Activated CD8-positive, alpha-beta T cell treated with anti-CD3 and anti-CD28 coated beads, Interleukin-2, amount 10 ng/mL, durations not matched to agents 7 days and 5 days (primary cell): Measurements from ENCODE around the gene ARFIP1. TPM values are rescaled to one million over a fixed set of nuclear protein-coding genes. Genes with fewer than 3 reads are reported as not detected.

ENCODE experiments used
- ATAC-seq: fragments of 150-1000 bp; cut with Tn5 transposase; one replicate; pipeline ENCODE4 v1.10.0; 2021; ENCODE audit warnings: moderate library complexity
- CTCF ChIA-PET: fragments of 350-600 bp; sonication (Branson Sonifier 250); formaldehyde crosslinking; loops from one replicate; lab custom pipeline; 2021; ENCODE audit warnings: antibody characterized with exemption; lab: Charles Lee
- POLR2A ChIA-PET: fragments of 350-600 bp; sonication (Branson Sonifier 250); formaldehyde crosslinking; loops from one replicate; lab custom pipeline; 2021; ENCODE audit warnings: antibody characterized with exemption; lab: Charles Lee
- DNase-seq: peaks from one replicate; pipeline ENCODE4 v3.0.0-alpha.2; 2020
- H3K27ac Mint-ChIP-seq: one replicate; pipeline ENCODE4 v1.8.0; 2021; ENCODE audit warnings: mild to moderate bottlenecking, mixed read lengths
- H3K27me3 Mint-ChIP-seq: one replicate; pipeline ENCODE4 v1.8.0; 2021; ENCODE audit warnings: low read depth, mixed read lengths
- H3K36me3 Mint-ChIP-seq: one replicate; pipeline ENCODE4 v1.8.0; 2021; ENCODE audit warnings: low read depth, mixed read lengths
- H3K4me1 Mint-ChIP-seq: one replicate; pipeline ENCODE4 v1.8.0; 2021; ENCODE audit warnings: low read depth, mixed read lengths
- H3K4me3 Mint-ChIP-seq: one replicate; pipeline ENCODE4 v1.8.0; 2021; ENCODE audit warnings: mild to moderate bottlenecking, mixed read lengths
- H3K9me3 Mint-ChIP-seq: one replicate; pipeline ENCODE4 v1.8.0; 2022; ENCODE audit warnings: mixed read lengths; ENCODE audit not compliant: insufficient read depth
- total RNA-seq, 2 experiments: library from RNA; stranded (reverse); gene quantifications; one replicate each; pipeline ENCODE4 v1.2.3, GENCODE V29; 2021

ARFIP1 gene
- total RNA-seq, 2 experiments from 2014 or later, result 20.3 to 20.5 TPM

DNA sequence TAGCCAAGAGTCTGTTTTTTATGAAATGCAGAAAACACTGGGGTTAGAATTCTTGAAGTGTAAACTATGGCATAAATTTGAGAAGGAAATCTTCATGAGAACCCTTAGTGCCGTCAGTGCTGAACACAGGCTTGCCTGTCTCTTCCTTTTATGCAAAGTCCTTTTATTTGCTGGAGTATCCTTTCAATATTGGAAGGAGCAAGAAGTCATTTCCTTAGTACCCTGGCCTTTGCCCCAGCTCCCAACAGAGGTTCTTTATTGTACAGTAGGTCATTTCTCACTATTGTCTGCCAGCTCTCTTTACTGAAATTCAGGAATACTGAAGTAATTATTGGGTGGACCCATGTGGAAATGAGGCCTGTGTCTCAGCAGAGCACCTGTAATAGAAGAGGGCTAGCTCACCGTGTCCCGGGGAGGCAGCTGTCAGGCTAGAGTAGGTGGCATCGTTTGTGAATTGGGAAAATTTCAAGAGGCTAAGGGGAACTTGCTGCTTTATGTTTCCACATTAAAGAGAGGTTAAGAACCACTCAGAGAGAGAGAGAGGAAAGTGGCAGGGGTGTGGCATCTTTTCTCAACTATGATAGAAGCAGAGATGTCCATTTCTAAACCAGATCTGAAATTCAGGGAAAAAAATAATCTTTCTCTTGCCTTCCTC lies 165.0 kb downstream of the ARFIP1 start:
- ATAC-seq (no peak), DNase-seq (no peak)
- Mint-ChIP-seq H3K27ac (no peak overlapping the region), H3K4me1 (no peaks in the 10 kb centered on the region), H3K4me3 (no peak overlapping the region), H3K9me3 (no peaks in the 10 kb centered on the region), H3K27me3 (peaks cover 31% of the 10 kb centered on the region), H3K36me3 (no peaks in the 10 kb centered on the region)
- ChIA-PET POLR2A (interaction anchor here (0.6 to 1.0 kb wide), 3 partner anchors 9 to 567 kb away, joined by 3 to 5 read pairs (median 3); partner anchors contain the start of gene FHDC1), CTCF (interaction anchor here (1.2 kb wide), 1 partner anchor 15 kb away, joined by 6 read pairs; no protein-coding TSS in a partner anchor)

DNA sequence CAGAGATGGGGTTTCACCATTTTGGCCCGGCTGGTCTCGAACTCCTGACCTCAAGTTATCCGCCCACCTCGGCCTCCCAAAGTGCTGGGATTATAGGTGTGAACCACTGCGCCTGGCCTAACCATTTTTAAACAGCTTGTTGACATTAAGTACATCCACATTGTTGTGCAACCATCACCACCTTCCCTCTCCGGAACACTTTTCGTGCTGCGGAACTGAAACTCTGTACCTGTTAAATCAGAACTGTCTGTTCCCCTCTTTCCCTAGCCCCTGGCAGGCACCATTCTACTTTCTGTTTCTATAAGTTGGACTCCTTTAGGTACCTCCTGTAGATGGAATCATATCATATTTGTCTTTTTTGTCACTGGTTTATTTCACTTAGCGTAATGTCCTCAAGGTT lies 165.9 kb downstream of the ARFIP1 start:
- Mint-ChIP-seq H3K9me3 (no peaks in the 10 kb centered on the region), H3K4me3 (no peak overlapping the region), H3K36me3 (no peaks in the 10 kb centered on the region), H3K27me3 (peaks cover 27% of the 10 kb centered on the region), H3K4me1 (no peaks in the 10 kb centered on the region), H3K27ac (no peak overlapping the region)
- ATAC-seq, result no peak
- no peak for DNase-seq
- POLR2A ChIA-PET, result no interaction called here
- CTCF ChIA-PET, result no interaction called here

- Mint-ChIP-seq H3K27ac (no peak overlapping the region), H3K4me3 (no peak overlapping the region), H3K27me3 (peaks cover 29% of the 10 kb centered on the region), H3K36me3 (no peaks in the 10 kb centered on the region), H3K4me1 (no peaks in the 10 kb centered on the region), H3K9me3 (no peaks in the 10 kb centered on the region)
- ChIA-PET CTCF (no interaction called here), POLR2A (no interaction called here)
- DNase-seq (no peak), ATAC-seq (no peak)
Measured at GRCh38 chr4:152946446-152946845, 166.7 kb downstream of the ARFIP1 start.

- POLR2A ChIA-PET, result no interaction called here
Measured at GRCh38 chr4:152947311-152947710, 167.6 kb downstream of the ARFIP1 start.

GRCh38 chr4:152949930-152950329 lies 170.2 kb downstream of the ARFIP1 start:
- Mint-ChIP-seq H3K27ac (no peak overlapping the region), H3K4me3 (no peak overlapping the region), H3K9me3 (no peaks in the 10 kb centered on the region), H3K4me1 (no peaks in the 10 kb centered on the region), H3K36me3 (no peaks in the 10 kb centered on the region), H3K27me3 (peaks cover 18% of the 10 kb centered on the region)
- ChIA-PET POLR2A (no interaction called here), CTCF (no interaction called here)
- no peak for ATAC-seq
- DNase-seq, result no peak

More at GRCh38 chr4:152947311-152947710, 167.6 kb downstream of the ARFIP1 start:
- no peak overlapping the region for H3K27ac Mint-ChIP-seq
- no peaks in the 10 kb centered on the region for H3K9me3 Mint-ChIP-seq
- H3K36me3 Mint-ChIP-seq, result no peaks in the 10 kb centered on the region
- CTCF ChIA-PET, result no interaction called here
- no peak for DNase-seq
- H3K4me1 Mint-ChIP-seq, result no peaks in the 10 kb centered on the region
- H3K27me3 Mint-ChIP-seq, result peaks cover 20% of the 10 kb centered on the region
- no peak overlapping the region for H3K4me3 Mint-ChIP-seq
- no peak for ATAC-seq

- ATAC-seq (no peak), DNase-seq (no peak)
- POLR2A ChIA-PET, result no interaction called here
- Mint-ChIP-seq H3K4me1 (no peaks in the 10 kb centered on the region), H3K36me3 (no peaks in the 10 kb centered on the region), H3K9me3 (no peaks in the 10 kb centered on the region), H3K4me3 (no peak overlapping the region), H3K27ac (no peak overlapping the region), H3K27me3 (peaks cover 17% of the 10 kb centered on the region)
- CTCF ChIA-PET, result no interaction called here
Measured at GRCh38 chr4:152950402-152951274, 170.9 kb downstream of the ARFIP1 start.

- CTCF ChIA-PET, result no interaction called here
- POLR2A ChIA-PET, result no interaction called here
- H3K9me3 Mint-ChIP-seq, result no peaks in the 10 kb centered on the region
- H3K36me3 Mint-ChIP-seq, result no peaks in the 10 kb centered on the region
- no peak for ATAC-seq
- H3K27ac Mint-ChIP-seq, result no peak overlapping the region
- no peak for DNase-seq
- peaks cover 15% of the 10 kb centered on the region for H3K27me3 Mint-ChIP-seq
- H3K4me1 Mint-ChIP-seq, result no peaks in the 10 kb centered on the region
- no peak overlapping the region for H3K4me3 Mint-ChIP-seq
Measured at GRCh38 chr4:152951348-152951747, 171.6 kb downstream of the ARFIP1 start.

- ChIA-PET POLR2A (no interaction called here), CTCF (no interaction called here)
- Mint-ChIP-seq H3K27ac (no peak overlapping the region), H3K36me3 (no peaks in the 10 kb centered on the region), H3K4me3 (no peak overlapping the region), H3K4me1 (no peaks in the 10 kb centered on the region), H3K9me3 (no peaks in the 10 kb centered on the region), H3K27me3 (peaks cover 12% of the 10 kb centered on the region)
- no peak for ATAC-seq
- DNase-seq, result no peak
Measured at GRCh38 chr4:152953514-152953913, 173.8 kb downstream of the ARFIP1 start.

DNA sequence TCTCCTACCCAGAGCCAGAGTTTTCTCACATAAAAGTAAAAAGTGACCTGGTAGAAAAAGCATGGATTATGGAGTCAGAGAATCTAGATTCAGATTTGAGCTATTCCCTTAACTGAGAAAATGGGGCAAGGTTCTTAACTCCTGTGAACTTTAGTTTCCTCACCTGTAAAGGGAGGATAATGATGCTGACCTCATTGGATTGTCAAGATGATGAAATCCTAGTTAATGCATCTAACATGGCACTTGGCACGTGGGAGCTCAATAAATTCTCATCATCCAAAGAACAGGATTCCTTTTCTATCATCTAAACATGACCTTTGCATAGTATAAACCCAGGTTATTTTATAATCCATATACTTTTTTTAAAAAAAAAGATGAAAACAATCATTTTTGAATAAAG lies 175.0 kb downstream of the ARFIP1 start:
- POLR2A ChIA-PET, result no interaction called here
- no peaks in the 10 kb centered on the region for H3K9me3 Mint-ChIP-seq

DNA sequence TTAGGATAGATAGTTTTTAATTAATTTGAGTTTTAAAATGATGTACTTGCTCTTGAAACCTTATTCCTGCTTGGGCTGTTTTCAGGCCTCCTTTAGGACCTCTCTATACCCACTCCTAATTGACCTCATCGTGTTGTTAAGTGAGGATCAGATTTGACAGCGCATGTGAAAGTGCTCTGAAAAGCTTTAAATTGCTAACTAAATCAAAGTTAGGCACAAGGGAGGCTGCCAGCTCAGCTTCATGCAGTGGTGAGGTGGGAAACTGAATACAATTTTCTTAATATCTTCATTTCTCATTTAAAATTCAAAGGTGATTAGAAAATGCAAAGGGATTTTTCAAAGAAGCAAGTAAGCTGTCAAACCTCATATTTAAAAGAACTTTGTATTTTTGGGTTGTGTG lies 176.4 kb downstream of the ARFIP1 start:
- Mint-ChIP-seq H3K4me1 (no peaks in the 10 kb centered on the region), H3K36me3 (no peaks in the 10 kb centered on the region), H3K9me3 (no peaks in the 10 kb centered on the region), H3K27ac (no peak overlapping the region), H3K27me3 (peaks cover 9% of the 10 kb centered on the region), H3K4me3 (no peak overlapping the region)
- POLR2A ChIA-PET, result no interaction called here
- CTCF ChIA-PET, result no interaction called here
- DNase-seq (no peak), ATAC-seq (no peak)

More for the DNA sequence above, 175.0 kb downstream of the ARFIP1 start:
- Mint-ChIP-seq H3K27me3 (peaks cover 12% of the 10 kb centered on the region), H3K4me3 (no peak overlapping the region), H3K36me3 (no peaks in the 10 kb centered on the region), H3K27ac (no peak overlapping the region), H3K4me1 (no peaks in the 10 kb centered on the region)
- no peak for ATAC-seq
- no peak for DNase-seq
- CTCF ChIA-PET, result no interaction called here

DNA sequence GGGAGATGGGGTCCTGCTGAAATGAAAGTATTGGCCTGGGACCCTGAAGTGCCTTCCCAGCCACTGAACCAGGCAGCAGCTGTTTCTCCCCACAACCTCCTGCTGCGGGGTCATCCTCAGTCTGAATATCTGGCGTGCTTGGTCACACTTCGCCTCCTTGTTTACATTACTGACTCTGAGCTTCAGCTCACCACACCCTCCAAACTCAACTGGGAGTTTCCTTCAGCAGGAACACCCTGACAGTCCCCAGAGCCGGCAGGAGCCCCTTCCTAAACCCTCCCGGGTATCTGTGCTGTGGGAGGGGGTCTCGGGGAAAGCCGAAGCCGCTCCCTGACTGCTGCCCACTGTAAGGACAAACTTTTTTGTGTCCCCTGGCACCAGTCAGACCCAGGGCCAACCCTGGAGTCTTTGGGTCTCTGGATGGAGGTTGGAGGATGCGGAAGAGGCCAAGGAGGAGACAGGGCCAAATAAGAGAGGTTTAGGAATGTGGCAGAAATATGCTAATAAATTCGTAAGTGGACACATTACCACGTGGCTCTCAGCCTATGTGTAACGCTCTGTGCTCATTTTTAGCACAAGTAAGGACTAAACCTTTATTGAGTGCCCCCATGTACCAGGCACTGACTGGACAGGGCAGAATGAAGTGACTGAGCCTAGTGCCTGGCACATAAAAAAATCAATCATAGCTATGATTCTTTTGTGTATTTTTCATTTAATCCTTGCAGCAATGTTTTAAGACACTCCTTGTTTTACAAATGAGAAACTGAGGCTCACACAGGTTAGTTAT lies 177.1 kb downstream of the ARFIP1 start:
- H3K9me3 Mint-ChIP-seq, result no peaks in the 10 kb centered on the region
- ChIA-PET CTCF (no interaction called here), POLR2A (no interaction called here)
- no peaks in the 10 kb centered on the region for H3K36me3 Mint-ChIP-seq
- DNase-seq (no peak), ATAC-seq (no peak)
- peaks cover 10% of the 10 kb centered on the region for H3K27me3 Mint-ChIP-seq
- no peaks in the 10 kb centered on the region for H3K4me1 Mint-ChIP-seq
- H3K27ac Mint-ChIP-seq, result no peak overlapping the region
- H3K4me3 Mint-ChIP-seq, result no peak overlapping the region
